ENCODE data around the gene HOTAIR.

The HOTAIR gene

GRCh38 chr12:53974084-53975063 lies at the start of gene HOTAIR:
TSS of gene HOTAIR (minus strand) at chr12:53974954.
- no peak for DNase-seq (ENCODE audit: low read depth)

GRCh38 chr12:54024127-54024526 lies 49.4 kb upstream of the HOTAIR start:
- DNase-seq (ENCODE audit: low read depth), result no peak

GRCh38 chr12:54022960-54023884 lies 48.5 kb upstream of the HOTAIR start:
- no peak for DNase-seq (ENCODE audit: low read depth)

GRCh38 chr12:54021432-54022013 lies 46.8 kb upstream of the HOTAIR start:
- no peak for DNase-seq (ENCODE audit: low read depth)

GRCh38 chr12:54020591-54021405 lies 46.0 kb upstream of the HOTAIR start:
- DNase-seq (ENCODE audit: low read depth), result no peak

GRCh38 chr12:54019924-54020590 lies 45.3 kb upstream of the HOTAIR start:
- no peak for DNase-seq (ENCODE audit: low read depth)

- no peak for DNase-seq (ENCODE audit: low read depth)
Measured at GRCh38 chr12:54019091-54019811, 44.5 kb upstream of the HOTAIR start.

- DNase-seq (ENCODE audit: low read depth), result no peak
Measured at GRCh38 chr12:54018468-54018984, 43.8 kb upstream of the HOTAIR start.

GRCh38 chr12:54017878-54018467 lies 43.2 kb upstream of the HOTAIR start:
- DNase-seq (ENCODE audit: low read depth), result peak; percentile 23

- DNase-seq (ENCODE audit: low read depth), result no peak
Measured at GRCh38 chr12:54017027-54017788, 42.5 kb upstream of the HOTAIR start.

- DNase-seq (ENCODE audit: low read depth), result no peak
Measured at GRCh38 chr12:54016478-54016964, 41.8 kb upstream of the HOTAIR start.

GRCh38 chr12:54016051-54016450 lies 41.3 kb upstream of the HOTAIR start:
- no peak for DNase-seq (ENCODE audit: low read depth)

GRCh38 chr12:54015018-54015931 lies 40.5 kb upstream of the HOTAIR start:
- no peak for DNase-seq (ENCODE audit: low read depth)

GRCh38 chr12:54014377-54015017 lies 39.7 kb upstream of the HOTAIR start:
- no peak for DNase-seq (ENCODE audit: low read depth)

GRCh38 chr12:54012631-54013409 lies 38.1 kb upstream of the HOTAIR start:
- DNase-seq (ENCODE audit: low read depth), result no peak

Data from iris pigment epithelial cell (primary cell).